NCI-H82 (cell line): ENCODE measurements around the gene NEURL1B.
A peak's percentile ranks its signal among the peaks of the same experiment; 100 is the strongest.
"Not testable (repeated sequence)": the region's sequence is repeated elsewhere in the genome, so short reads cannot be mapped to it uniquely, and the experiment has no call there.

Experiments used
- DNase-seq: peaks from one replicate; lab custom pipeline; 2025; lab: John Stamatoyannopoulos, UW

Gene NEURL1B

GRCh38 chr5:172696171-172696849 lies 55.2 kb downstream of the NEURL1B start:
- no peak for DNase-seq

- peak; percentile 85 for DNase-seq
Measured at GRCh38 chr5:172697123-172698121, 56.4 kb downstream of the NEURL1B start.

DNA sequence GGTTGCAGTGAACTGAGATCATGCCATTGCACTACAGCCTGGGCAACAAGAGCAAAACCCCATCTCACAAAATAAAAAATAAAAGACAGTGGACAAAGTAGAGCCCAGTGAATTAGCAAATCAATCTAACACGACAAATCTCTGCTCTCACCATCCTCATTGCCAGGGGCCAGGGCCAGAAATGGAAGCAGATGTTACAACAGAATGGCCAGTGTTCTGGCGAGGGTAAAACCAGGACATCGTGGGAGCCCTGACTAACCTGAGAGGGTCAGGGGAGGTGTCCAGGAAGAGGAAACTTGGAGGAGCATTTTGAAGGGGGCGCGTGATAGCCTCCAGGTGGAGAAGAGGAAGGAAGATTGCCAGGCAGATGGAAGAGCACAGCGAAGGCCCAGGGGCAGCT lies 58.4 kb downstream of the NEURL1B start:
- no peak for DNase-seq

DNA sequence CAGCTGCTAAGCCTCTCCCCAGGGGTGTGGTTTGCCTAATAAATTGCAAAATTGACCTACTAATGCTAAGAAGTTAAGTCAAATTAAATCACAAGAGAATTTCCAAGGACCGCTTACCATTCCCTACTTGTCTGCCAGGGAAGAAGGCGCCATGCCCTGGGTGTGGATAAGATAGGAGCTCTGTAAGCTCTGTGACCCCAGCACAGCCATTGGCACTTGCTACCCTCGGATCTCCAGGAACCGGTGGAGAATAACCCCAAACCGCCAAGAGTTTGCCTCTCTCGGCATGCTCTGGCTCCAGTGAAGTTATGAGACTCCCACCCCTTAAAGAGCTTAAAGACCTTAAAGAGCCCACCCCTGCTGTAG lies 58.9 kb downstream of the NEURL1B start:
- no peak for DNase-seq

GRCh38 chr5:172700365-172701290 lies 59.6 kb downstream of the NEURL1B start:
- peak; percentile 86 for DNase-seq

- DNase-seq, result no peak
Measured at GRCh38 chr5:172701291-172701656, 60.2 kb downstream of the NEURL1B start.

DNA sequence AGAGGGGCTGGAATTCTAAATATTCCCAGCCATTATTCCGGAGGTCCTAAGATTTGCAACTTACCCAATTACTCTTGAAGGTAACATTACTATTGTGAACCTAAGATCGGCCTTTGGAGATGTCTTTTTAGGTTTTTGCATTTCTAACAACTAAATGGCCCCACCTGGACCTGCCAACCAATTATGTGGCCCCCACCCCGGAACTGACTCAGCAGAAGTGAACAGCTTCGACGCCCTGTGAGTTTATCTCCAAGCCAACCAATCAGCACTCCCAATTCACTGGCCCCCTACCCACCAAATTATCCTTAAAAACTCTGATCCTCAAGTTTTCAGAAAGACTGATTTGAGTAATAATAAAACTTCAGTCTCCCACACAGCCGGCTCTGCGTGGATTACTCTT lies 62.9 kb downstream of the NEURL1B start:
- no peak for DNase-seq

DNA sequence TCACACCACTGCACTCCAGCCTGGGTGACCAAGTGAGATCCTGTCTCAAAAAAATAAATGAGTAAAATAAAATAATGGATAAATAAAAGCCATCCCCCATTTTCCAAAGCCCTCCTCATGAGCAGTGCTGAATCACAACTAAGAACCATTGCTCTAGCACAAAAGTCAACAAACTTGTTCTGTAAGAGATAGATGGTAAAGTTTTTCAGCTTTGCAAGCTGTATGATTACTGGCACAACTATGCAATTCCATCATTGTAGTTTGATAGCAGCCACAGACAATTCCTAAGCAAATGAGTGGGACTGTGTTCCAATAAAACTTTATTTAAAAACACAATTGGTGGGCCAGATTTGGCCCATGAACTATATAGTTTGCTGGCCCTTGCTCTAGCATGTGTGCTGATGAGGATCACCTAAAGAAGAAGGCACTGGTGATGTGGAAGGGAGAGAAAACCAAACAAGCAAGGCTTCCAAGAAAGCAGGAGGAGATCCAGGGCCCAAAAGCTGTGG lies 64.6 kb downstream of the NEURL1B start:
- DNase-seq, result no peak

DNA sequence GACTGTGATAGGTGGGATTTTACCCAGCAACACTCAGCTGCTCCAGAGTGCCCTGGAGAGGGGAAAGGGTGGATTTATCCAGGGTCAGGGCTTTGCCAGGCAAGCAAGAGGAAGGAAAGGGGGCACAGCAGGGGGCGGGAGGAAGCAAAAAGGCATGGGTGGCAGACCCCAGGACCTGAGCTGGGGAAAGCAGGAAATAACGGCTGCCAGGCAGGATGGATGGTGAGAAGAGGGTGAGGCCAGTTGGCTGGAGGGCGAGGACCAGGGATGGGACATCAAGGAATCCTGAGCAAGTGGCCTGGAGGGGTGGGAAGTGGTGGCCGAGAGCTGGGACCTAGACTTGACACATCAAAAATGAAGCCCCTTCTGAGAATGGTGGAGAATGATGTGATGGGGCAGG lies 65.7 kb downstream of the NEURL1B start:
- DNase-seq, result no peak

GRCh38 chr5:172707285-172708182 lies 66.5 kb downstream of the NEURL1B start:
- DNase-seq, result peak; percentile 84

- DNase-seq, result no peak
Measured at GRCh38 chr5:172708183-172708505, 67.1 kb downstream of the NEURL1B start.

- DNase-seq, result no peak
Measured at GRCh38 chr5:172710676-172711075, 69.6 kb downstream of the NEURL1B start.

- not testable (repeated sequence) for DNase-seq
Measured at GRCh38 chr5:172711321-172711861, 70.3 kb downstream of the NEURL1B start.

DNA sequence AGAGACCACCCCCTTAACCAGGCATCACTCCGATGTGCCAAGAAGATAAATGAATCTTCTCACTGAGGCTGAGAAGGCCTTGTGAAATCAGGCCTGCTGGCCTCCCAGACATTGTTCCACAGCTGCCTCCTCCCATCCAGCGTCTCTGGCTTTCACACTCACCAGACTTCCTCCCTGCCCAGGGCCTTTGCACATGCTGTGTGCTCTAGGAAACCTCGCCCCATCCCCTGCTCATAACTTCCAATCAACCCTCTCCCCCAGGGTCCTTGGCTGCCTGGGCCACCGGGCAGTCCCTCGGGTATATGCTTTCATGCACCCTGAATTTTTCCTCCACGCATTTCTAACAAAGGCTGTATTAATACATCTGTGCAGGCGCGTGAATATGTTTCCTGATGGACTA lies 71.5 kb downstream of the NEURL1B start:
- DNase-seq, result no peak

DNA sequence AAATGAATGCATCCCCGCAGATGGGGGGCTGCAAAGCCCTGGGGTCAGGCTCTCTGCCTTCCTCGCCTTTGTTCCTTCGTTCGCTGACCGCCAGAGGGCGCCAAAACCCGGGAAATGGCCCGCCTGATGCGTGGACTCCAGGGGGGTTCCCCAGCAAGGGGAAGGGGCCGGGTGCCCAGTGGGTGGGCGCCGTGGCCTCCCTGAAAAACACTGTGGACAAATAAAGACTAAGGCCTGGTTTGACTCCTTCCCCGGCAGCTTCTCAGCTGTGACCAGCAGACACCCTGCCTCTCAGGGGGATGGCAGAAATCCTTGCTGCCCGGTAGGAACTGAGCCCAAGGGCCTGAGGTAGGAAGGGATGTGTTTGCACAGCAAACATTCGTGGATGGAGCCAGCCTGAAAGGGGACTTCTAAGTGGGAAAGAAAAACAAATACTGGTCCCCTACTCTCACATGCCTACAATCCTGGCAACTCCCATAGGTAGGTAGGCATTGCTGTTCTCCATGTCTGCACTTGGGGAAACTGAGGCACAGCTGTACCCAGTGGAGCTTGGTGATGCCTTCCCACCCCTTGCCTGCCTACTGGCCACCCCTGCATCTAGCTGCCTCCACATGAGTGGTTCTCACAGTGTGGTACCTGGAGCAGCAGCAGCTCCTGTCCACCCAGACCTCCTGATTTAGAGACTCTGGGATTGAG lies 72.2 kb downstream of the NEURL1B start:
- peak; percentile 48 for DNase-seq

DNA sequence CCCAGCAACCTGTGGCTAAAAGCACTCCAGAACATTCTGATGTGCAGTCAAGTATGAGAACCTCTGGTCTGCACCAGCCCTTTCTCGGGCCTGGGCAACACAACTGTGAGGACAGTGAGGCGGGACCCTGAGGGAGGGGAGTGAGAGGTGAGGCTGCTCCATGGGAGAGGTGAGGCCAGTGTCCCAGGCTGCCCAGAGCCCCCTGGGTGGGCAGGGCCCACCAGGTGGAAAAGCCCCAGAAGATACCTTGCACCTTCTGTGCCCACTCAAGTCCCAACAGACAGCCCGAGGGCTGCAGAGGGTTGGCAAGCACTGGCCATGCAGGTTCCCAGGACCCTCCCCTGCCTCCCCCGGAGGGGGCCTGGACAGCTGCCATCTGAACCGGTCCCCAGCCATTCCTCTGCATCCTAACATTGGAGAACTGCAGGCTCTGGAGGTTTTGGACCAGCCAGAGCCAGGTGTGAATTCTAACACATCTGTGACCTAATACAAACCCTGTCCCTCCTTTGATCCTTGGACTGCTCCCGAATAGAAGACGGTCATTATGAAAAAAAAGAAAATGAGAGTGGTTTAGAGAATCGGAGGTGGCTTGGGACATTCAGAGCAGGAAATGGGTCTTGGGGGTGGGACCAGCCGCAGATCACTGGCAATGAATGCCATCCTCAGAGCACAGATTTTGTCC lies 72.9 kb downstream of the NEURL1B start:
- DNase-seq, result no peak

DNA sequence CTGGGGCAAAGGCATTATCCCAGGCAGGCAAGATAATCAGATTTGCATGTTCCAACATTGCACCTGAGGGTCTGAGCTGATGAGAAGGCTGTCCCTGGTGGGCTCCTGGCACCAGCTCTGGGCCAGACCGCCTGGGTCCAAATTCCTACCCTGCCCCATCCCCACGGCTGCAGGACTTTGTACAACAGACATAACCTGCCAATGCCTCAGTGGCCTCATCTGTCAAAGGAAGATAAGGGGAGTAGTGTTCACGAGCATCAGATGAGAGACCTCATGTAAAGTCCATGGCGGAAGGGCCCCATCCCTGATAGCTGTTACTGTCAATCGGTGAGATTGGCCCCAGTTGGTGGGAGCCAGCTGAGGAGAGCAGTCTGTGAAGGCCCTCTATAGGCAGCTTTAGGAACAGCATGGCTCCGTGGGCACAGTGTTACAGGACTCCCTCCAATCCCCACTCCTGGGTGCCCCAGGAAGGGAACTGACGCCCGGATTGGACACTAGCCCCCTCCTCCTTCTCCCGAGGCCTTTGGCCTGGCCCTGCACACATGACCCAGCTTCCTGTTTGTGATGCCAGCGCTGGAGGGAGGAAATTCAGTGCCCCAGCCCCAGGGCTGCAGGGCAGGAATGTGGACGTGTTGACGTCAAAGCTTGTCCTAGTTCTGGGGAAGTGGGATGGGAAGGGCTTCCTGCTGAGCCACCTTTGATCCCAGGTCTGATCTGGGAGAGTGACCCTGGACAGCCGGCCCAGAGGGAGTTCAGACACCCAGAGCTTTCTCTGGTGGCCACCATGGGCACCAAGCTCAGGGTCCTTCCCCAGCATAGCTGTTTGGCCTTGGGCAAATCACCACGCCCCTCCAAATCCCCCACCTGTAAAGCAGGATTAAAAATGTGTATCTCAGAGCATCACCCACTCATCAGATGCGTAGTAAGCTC lies 73.7 kb downstream of the NEURL1B start:
- peak; percentile 82 for DNase-seq

- DNase-seq, result no peak
Measured at GRCh38 chr5:172715421-172715780, 74.3 kb downstream of the NEURL1B start.
